Adrenal gland (tissue), 12 donors: ENCODE measurements around the gene GPR142. TPM values are rescaled to one million over a fixed set of nuclear protein-coding genes. Genes with fewer than 3 reads are reported as not detected.
A peak's percentile ranks its signal among the peaks of the same experiment; 100 is the strongest.
"Not testable (repeated sequence)": the region's sequence is repeated elsewhere in the genome, so short reads cannot be mapped to it uniquely, and the experiment has no call there.

Source experiments
- DNase-seq, 7 donors: peaks; one replicate each; pipeline ENCODE4 v3.0.0-alpha.2; 2019 to 2020
- H3K27ac ChIP-seq, 5 donors: fragments of 200-600 bp; sonication (generic) in 4 of 5; 1 replicate in 3 of 5; 2 replicates in 2 of 5; pipeline versions ENCODE4 v1.5.1 to v1.8.0; 2016 to 2020; ENCODE audit warnings: mild to moderate bottlenecking in 1 of 5
- H3K27me3 ChIP-seq: fragments of 200-600 bp; 2 replicates; pipeline ENCODE4 v1.8.0; 2021
- H3K36me3 ChIP-seq, 2 donors: fragments of 200-600 bp; replicated peaks in 1 of 2; 1 replicate in 1 of 2; 2 replicates in 1 of 2; pipeline versions ENCODE4 v1.5.1 to v1.8.0; 2018 to 2022
- H3K4me1 ChIP-seq, 2 donors: fragments of 200-600 bp; replicated peaks in 1 of 2; 1 replicate in 1 of 2; 2 replicates in 1 of 2; pipeline versions ENCODE4 v1.5.1 to v1.8.0; 2018 to 2021
- H3K4me3 ChIP-seq, 4 donors: fragments of 200-600 bp; sonication (generic) in 3 of 4; one replicate each; pipeline ENCODE4 v1.5.1; 2016 to 2018
- H3K9me3 ChIP-seq, 3 donors: fragments of 200-600 bp; sonication (generic) in 1 of 3; replicated peaks in 1 of 3; 1 replicate in 2 of 3; 2 replicates in 1 of 3; pipeline versions ENCODE4 v1.5.1 to v1.8.0; 2016 to 2021
- CTCF ChIP-seq, 6 experiments: fragments of 450-650 bp in 4 of 6; fragments of 200-600 bp in 2 of 6; sonication (generic) in 1 of 6; IDR thresholded peaks; 1 replicate in 5 of 6; 2 replicates in 1 of 6; pipeline versions ENCODE4 v1.5.1 to v1.8.0; 2016 to 2021; ENCODE audit warnings: antibody characterized with exemption in 6 of 6, mild to moderate bottlenecking in 2 of 6, moderate library complexity in 1 of 6
- POLR2A ChIP-seq, 2 donors: fragments of 450-650 bp; IDR thresholded peaks; one replicate each; pipeline ENCODE4 v1.6.1; 2017; ENCODE audit warnings: antibody characterized with exemption in 2 of 2, mild to moderate bottlenecking in 2 of 2, moderate library complexity in 1 of 2
- WGBS, 4 donors: extraction: QIAGEN DNeasy Blood & Tissue Kit in 2 of 4; methylation state at CpG; one replicate each; pipeline versions ENCODE4 v1.1.5 to v1.1.7; 2013 to 2017; 5-methylcytosine and 5-hydroxymethylcytosine counted together
- intact Hi-C, 2 donors: fragments of 100-400 bp; cut with DNase I; formaldehyde crosslinking; loops; one replicate each; pipeline versions ENCODE4 v1.14.1 to v1.15.0; 2022 to 2023
- polyA plus RNA-seq, 3 donors: library from polyadenylated mRNA; stranded (reverse); fragments of 200-250 nt in 2 of 3; fragments of 350-450 nt in 1 of 3; fragmentation: Illumina TruSeq in 1 of 3; extraction: RNeasy Lipid Tissue Mini Kit (QIAGEN cat#74804) in 1 of 3; gene quantifications; one replicate each; pipeline ENCODE4 v1.2.3, GENCODE V29; 2013 to 2014
- total RNA-seq, 9 donors: library from RNA; depleted of rRNA in 4 of 9; stranded (reverse); fragments of >200 nt in 4 of 9; fragments of 120-200 nt in 1 of 9; fragmentation: NEBNext Ultra II Directional in 1 of 9; extraction: Animal tissue kit (Norgen Biotek cat#: 25700) in 1 of 9; gene quantifications; one replicate each; pipeline versions ENCODE4 v1.1.0 to v1.2.4, GENCODE V29; 2013 to 2023
- donor health status: healthy with polysubstance abuse.
- donor health status: Bipolar disorder and iron deficiency.
- donor health status: DM: yes; HTN: yes; CAD: no.
- donor health status: DM: no; HTN: no; CAD: no.
- donor health status: DM: no; HTN: no; CAD: no.
- donor health status: DM: yes; HTN: yes; CAD: no.

The GPR142 gene
- total and polyA plus RNA-seq, 12 donors: 0.13 TPM; not detected in 11

- no peak overlapping the region for H3K4me3 ChIP-seq
- intact Hi-C loops: no loop called here
- H3K27me3 ChIP-seq: no peaks in the 10 kb centered on the region
- TF ChIP-seq CTCF (IDR thresholded peaks at IDR 0.05): no peak
- TF ChIP-seq POLR2A (IDR thresholded peaks at IDR 0.05): no peak
- 77 to 90% (median 84%) methylated on average over 6 of the region's 6 CpGs for WGBS, 4 donors
- no peaks in the 10 kb centered on the region for H3K36me3 ChIP-seq
- H3K4me1 ChIP-seq: no peaks in the 10 kb centered on the region
- no peak overlapping the region for H3K27ac ChIP-seq
- H3K9me3 ChIP-seq: no peaks in the 10 kb centered on the region
- no peak for DNase-seq
Measured at GRCh38 chr17:74404789-74405188, 37.5 kb downstream of the GPR142 start.

GRCh38 chr17:74405311-74405710 lies 38.0 kb downstream of the GPR142 start:
- H3K9me3 ChIP-seq, intact Hi-C loops, H3K4me1 ChIP-seq, H3K36me3 ChIP-seq, H3K4me3 ChIP-seq, H3K27ac ChIP-seq, H3K27me3 ChIP-seq, DNase-seq: not testable (repeated sequence)
- 85 to 93% (median 90%) methylated on average over 5 of the region's 5 CpGs for WGBS, 4 donors

- Histone ChIP-seq H3K4me3 (no peak overlapping the region), H3K4me1 (no peaks in the 10 kb centered on the region), H3K27me3 (no peaks in the 10 kb centered on the region), H3K27ac (no peak overlapping the region), H3K9me3 (no peaks in the 10 kb centered on the region), H3K36me3 (no peaks in the 10 kb centered on the region)
- TF ChIP-seq POLR2A (IDR thresholded peaks at IDR 0.05) (no peak), CTCF (IDR thresholded peaks at IDR 0.05) (no peak)
- WGBS, 4 donors: 84 to 96% (median 90%) methylated on average over 5 of the region's 5 CpGs
- no peak for DNase-seq
- intact Hi-C loops: no loop called here
Measured at GRCh38 chr17:74407384-74407783, 40.1 kb downstream of the GPR142 start.

GRCh38 chr17:74408262-74408661 lies 41.0 kb downstream of the GPR142 start:
- no peaks in the 10 kb centered on the region for H3K27me3 ChIP-seq
- 50 to 79% (median 73%) methylated on average over 2 to 3 of the region's 3 CpGs for WGBS, 4 donors
- H3K9me3 ChIP-seq: no peaks in the 10 kb centered on the region
- DNase-seq: peak in 2 of 7 donors; percentile 27 to 46
- TF ChIP-seq POLR2A (IDR thresholded peaks at IDR 0.05): no peak
- TF ChIP-seq CTCF (IDR thresholded peaks at IDR 0.05): peak in 1 of 6 experiments; percentile 5
- H3K4me1 ChIP-seq: no peaks in the 10 kb centered on the region
- no peak overlapping the region for H3K27ac ChIP-seq
- H3K36me3 ChIP-seq: no peaks in the 10 kb centered on the region
- intact Hi-C loops: no loop called here
- no peak overlapping the region for H3K4me3 ChIP-seq

- Histone ChIP-seq H3K36me3 (no peaks in the 10 kb centered on the region), H3K27ac (no peak overlapping the region), H3K27me3 (no peaks in the 10 kb centered on the region), H3K4me1 (no peaks in the 10 kb centered on the region), H3K9me3 (no peaks in the 10 kb centered on the region), H3K4me3 (no peak overlapping the region)
- intact Hi-C loops: no loop called here
- TF ChIP-seq POLR2A (IDR thresholded peaks at IDR 0.05) (no peak), CTCF (IDR thresholded peaks at IDR 0.05) (no peak)
- WGBS, 4 donors: 77 to 87% (median 86%) methylated on average over 4 of the region's 4 CpGs
- DNase-seq: no peak
Measured at GRCh38 chr17:74408815-74409214, 41.5 kb downstream of the GPR142 start.
